ENCODE data around the gene MAP2.

Gene MAP2

DNA sequence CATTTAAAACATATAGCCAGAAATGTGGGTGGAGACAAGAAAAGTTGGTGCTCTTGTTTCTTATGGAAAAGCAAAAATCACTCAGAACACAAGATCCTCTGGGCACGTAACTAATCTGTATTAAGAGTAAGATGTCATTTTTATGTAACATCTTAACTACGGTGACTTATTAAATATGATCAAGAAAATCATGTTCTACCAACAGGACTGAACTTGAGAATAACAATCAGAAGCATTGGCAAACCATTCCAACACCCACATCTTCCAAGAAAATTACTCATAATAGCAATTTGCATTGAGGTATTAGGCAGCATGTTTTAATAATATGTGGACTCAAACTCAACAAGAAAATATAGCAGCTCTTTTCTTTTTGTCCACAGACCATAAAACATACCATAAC, 21.6 kb downstream of the MAP2 start:
- in situ Hi-C loops (cut with MboI; ENCODE audit: low sequenced_read_pairs), result no loop called here
- no peak for DNase-seq (ENCODE audit: low spot score in 2 of 2)

DNA sequence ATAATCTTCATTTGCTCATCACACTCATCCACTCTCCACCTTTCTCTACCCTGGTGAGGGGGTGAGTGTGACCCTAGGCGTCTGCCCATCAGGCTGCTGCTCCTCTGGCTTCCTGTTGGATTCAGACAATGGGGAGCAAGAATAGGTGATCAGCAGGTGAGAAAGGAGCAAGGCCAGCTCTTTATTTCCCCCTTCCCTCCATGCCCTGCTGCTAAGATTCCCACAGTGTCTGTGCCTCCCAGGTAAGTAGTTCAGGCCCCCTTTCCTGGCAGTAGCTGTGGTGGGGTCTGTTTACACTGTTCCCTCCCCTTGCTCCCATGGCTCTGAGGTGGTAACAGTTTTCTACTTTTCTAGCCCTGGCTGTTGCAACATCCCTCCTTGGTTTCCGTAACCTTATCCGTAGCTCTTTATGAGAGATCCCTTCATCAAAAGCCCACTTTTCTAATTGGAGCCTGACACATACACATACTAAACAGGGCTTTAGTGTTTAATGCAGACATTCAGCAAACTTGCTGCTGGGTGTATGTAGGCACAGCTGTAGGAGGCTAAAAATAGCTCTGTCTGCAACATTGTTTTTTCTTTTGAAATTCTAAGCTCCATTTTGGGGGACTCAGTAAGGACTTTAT, 27.5 kb downstream of the MAP2 start:
- Histone ChIP-seq H3K27me3 (ENCODE audit: low read depth) (no peaks in the 10 kb centered on the region), H3K4me1 (no peaks in the 10 kb centered on the region), H3K4me3 (no peak overlapping the region), H3K9me3 (no peaks in the 10 kb centered on the region), H3K36me3 (replicated peaks) (no peaks in the 10 kb centered on the region)
- in situ Hi-C loops (cut with MboI; ENCODE audit: low sequenced_read_pairs), result no loop called here
- no peak for DNase-seq (ENCODE audit: low spot score in 2 of 2)

More for the DNA sequence above, 21.6 kb downstream of the MAP2 start:
- Histone ChIP-seq H3K4me1 (peaks cover 9% of the 10 kb centered on the region; the same call in 1 of the 2 replicates), H3K9me3 (no peaks in the 10 kb centered on the region), H3K36me3 (replicated peaks) (no peaks in the 10 kb centered on the region), H3K27me3 (ENCODE audit: low read depth) (peaks cover 2% of the 10 kb centered on the region; the same call in 1 of the 2 replicates), H3K4me3 (no peak overlapping the region)

DNA sequence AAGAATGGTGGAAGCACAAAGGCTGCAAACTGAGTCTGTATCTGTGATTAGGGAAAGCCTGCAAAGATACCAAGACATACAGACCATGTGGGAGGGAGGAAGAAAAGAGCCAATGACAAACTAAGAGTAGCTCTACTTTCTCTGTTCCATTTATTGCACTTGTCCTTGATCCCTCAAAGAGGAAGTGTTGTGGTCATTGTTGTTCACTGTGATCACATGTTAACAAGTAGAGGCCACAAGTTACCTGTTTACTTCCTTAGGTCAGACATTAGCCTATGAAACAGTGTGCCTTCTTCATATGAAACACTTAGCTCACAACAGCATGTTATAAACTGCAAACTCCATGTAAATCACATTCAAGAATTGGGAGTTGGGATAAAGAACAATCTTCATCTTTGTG, 32.6 kb downstream of the MAP2 start:
- Histone ChIP-seq H3K27me3 (ENCODE audit: low read depth) (no peaks in the 10 kb centered on the region), H3K9me3 (no peaks in the 10 kb centered on the region), H3K36me3 (replicated peaks) (no peaks in the 10 kb centered on the region), H3K4me3 (no peak overlapping the region), H3K4me1 (no peaks in the 10 kb centered on the region)
- in situ Hi-C loops (cut with MboI; ENCODE audit: low sequenced_read_pairs), result no loop called here
- no peak for DNase-seq (ENCODE audit: low spot score in 2 of 2)

DNA sequence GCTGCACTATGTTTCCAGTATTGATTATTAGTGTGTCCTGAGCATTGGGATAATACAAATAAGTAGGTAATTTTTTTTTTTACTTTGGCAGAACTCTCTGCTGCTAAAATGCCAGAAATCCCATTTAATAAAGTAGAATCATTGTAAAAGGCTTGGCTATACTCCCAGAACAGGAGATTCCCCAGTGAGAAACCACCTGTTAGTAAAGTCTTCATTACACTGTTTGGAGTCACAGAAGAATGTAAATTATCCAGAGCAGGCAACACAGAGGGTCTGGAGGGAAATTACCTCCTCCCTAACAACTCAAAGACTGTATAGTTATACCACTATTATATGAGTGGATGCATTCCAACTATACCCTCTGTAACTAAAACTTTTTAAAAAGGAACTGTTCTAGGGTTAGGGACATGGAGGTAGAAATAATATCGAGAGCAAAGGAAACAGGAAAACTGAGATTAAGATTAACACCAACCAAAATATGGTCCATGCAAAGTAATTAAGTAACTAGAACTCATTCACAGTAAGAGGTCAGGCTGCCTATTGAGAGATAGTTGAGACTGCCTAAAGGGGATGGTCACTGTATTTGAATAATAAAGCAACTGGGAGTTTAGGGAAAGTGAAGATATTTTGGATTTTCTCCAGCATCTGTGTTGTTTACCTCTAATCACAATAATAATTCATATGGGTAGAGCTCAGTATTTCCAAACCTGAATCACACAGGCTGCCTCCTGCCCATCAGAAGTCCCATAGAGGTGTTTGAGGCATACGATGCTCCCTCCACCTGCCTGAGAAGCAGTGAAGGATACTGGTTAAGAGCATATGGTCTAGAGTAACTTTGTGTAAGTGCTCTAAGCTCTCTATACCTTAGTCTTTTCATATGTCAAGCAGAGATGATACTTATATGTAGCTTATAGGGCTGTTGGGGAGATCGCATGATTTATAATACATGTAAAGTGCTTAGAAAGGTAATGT, 34.4 kb downstream of the MAP2 start:
- in situ Hi-C loops (cut with MboI; ENCODE audit: low sequenced_read_pairs), result no loop called here
- H3K4me3 ChIP-seq, result no peak overlapping the region
- H3K4me1 ChIP-seq, result no peaks in the 10 kb centered on the region

DNA sequence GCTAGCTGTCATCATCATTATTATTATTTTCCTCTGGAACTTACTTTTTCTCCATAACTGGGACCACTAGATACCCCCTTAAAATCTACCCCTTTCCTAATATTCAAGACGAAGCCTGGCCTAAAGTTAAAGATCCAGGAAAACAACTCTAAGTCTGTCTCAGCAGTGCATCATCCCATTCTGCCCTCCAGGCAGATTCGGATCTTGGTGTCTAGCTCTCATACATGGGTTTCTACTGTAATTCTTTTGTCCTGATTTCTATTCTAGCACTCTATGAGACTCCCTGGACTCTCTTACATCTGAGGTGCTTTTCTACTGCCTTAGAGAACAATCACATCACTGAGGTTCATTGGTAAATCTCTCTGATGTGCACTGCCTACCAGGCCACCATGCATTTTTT, 35.5 kb downstream of the MAP2 start:
- DNase-seq (ENCODE audit: low spot score in 2 of 2), result no peak
- H3K36me3 ChIP-seq (replicated peaks), result no peaks in the 10 kb centered on the region
- no peaks in the 10 kb centered on the region for H3K9me3 ChIP-seq
- H3K4me3 ChIP-seq, result no peak overlapping the region
- H3K27me3 ChIP-seq (ENCODE audit: low read depth), result no peaks in the 10 kb centered on the region
- in situ Hi-C loops (cut with MboI; ENCODE audit: low sequenced_read_pairs), result no loop called here
- H3K4me1 ChIP-seq, result no peaks in the 10 kb centered on the region

More for the DNA sequence above, 34.4 kb downstream of the MAP2 start:
- Histone ChIP-seq H3K27me3 (ENCODE audit: low read depth) (no peaks in the 10 kb centered on the region), H3K36me3 (replicated peaks) (no peaks in the 10 kb centered on the region), H3K9me3 (no peaks in the 10 kb centered on the region)
- no peak for DNase-seq (ENCODE audit: low spot score in 2 of 2)

DNA sequence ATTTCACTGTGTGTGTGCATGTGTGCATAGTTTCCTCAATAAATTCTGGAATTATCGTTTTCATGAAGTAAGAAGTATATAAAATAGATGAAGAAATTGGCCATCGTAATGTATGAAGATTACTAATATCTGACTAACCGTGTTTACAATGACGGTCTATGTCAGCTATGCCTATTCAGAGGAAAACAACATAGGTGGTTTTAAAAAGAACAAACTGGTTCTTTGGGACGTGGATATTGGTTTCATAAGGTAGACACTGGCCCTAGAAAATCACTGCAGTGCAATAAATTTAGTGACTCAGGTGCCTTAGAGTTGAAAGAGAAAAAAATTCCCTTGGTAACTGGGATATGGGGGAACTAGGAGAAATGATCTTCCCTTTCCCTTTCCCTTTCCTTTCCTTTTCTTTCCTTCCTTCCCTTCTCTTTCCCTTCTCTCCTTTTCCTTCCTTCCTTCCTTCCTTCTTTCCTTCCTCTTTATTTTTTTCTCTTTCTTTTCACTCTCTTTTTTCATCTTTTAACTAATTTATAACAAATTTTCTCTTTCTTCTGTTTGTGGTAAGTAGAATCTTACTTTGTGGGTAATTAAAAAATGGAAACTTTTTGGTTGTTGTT, 36.4 kb downstream of the MAP2 start:
- no peaks in the 10 kb centered on the region for H3K36me3 ChIP-seq (replicated peaks)
- H3K4me3 ChIP-seq, result no peak overlapping the region
- no peaks in the 10 kb centered on the region for H3K27me3 ChIP-seq (ENCODE audit: low read depth)
- H3K9me3 ChIP-seq, result no peaks in the 10 kb centered on the region
- in situ Hi-C loops (cut with MboI; ENCODE audit: low sequenced_read_pairs), result no loop called here
- no peak for DNase-seq (ENCODE audit: low spot score in 2 of 2)
- no peaks in the 10 kb centered on the region for H3K4me1 ChIP-seq

DNA sequence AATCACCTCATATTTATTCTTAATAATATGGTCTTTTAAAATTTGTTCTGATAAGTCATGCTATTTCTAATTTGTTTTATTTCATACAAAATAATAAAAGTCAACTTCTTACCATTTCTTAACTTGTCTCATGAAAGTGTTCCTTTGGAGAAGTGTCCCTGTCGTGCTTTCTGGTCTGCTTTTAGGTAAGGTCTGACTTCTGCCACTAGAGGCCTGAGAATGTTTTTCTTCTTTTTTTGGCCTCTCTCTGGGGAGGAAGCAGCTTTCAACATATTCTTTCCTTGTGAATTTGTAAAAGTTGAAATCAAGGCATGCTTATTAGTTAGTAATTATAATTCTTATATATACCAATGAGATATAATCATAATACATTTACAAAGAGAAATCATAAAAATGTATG, 39.4 kb downstream of the MAP2 start:
- no peak for DNase-seq (ENCODE audit: low spot score in 2 of 2)
- no peaks in the 10 kb centered on the region for H3K27me3 ChIP-seq (ENCODE audit: low read depth)
- no peaks in the 10 kb centered on the region for H3K36me3 ChIP-seq (replicated peaks)
- no peaks in the 10 kb centered on the region for H3K4me1 ChIP-seq
- no peaks in the 10 kb centered on the region for H3K9me3 ChIP-seq
- H3K4me3 ChIP-seq, result no peak overlapping the region
- in situ Hi-C loops (cut with MboI; ENCODE audit: low sequenced_read_pairs), result no loop called here

DNA sequence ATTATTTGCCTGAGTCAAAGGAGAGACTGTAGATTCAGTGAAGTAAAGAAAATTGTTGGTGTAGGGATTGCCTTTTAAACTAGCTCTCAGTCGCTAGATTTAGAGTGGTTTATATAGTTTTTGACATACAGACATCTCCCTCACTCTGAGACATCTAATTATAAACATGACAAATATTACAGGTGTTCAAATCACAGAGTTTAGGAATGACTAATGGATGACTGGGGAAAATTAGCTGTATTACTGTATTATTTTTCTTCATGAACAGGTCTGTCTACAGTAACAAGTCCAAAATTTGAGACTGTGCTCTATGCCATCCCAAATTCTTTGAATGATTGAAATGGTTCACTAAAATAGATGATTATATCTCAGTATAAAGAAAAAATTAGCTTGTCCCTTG, 40.0 kb downstream of the MAP2 start:
- no peaks in the 10 kb centered on the region for H3K4me1 ChIP-seq

DNA sequence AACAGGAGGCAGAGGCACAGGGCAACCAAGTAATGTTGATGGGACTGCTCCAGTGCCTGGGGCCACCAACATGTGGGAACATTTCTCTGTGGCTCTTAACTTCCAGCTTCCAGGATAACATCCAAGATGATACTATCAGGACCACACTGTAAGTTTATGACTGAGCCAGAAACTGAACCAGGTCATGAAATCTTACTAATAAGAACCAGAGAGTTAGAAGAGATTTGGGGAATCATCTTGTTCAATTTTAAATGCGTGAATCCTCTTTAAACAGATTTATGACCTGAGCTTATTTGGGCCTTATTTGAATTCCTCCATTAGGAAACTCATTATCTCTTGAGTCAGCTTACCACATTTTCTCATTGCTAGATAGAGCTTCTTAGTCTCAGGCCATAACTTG, 45.0 kb downstream of the MAP2 start:
- peaks cover 11% of the 10 kb centered on the region for H3K4me1 ChIP-seq
- no peak for DNase-seq (ENCODE audit: low spot score in 2 of 2)
- no peaks in the 10 kb centered on the region for H3K27me3 ChIP-seq (ENCODE audit: low read depth)
- no peak overlapping the region for H3K4me3 ChIP-seq
- no peaks in the 10 kb centered on the region for H3K9me3 ChIP-seq
- H3K36me3 ChIP-seq (replicated peaks), result no peaks in the 10 kb centered on the region
- in situ Hi-C loops (cut with MboI; ENCODE audit: low sequenced_read_pairs), result no loop called here

More for the DNA sequence above, 40.0 kb downstream of the MAP2 start:
- DNase-seq (ENCODE audit: low spot score in 2 of 2), result no peak
- Histone ChIP-seq H3K27me3 (ENCODE audit: low read depth) (no peaks in the 10 kb centered on the region), H3K4me3 (no peak overlapping the region), H3K9me3 (no peaks in the 10 kb centered on the region), H3K36me3 (replicated peaks) (no peaks in the 10 kb centered on the region)
- in situ Hi-C loops (cut with MboI; ENCODE audit: low sequenced_read_pairs), result no loop called here

DNA sequence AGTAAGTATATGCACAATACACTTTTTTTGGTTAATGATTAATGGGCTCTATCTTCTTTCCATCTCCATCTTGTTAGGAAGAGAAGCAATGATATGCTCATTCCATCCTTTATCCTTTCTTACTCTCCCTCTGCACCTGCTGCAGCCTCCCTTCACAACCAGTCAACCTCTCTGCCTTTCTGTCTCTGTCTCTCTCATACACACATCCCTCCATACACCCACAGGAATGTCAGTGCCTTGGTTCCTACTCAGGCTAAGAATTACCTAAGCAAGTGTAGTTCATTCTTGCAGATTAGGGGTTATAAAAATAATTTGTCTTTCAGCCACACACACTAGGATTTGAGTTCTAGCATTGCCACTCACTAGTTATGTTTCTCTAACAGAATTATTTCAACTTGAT, 45.6 kb downstream of the MAP2 start:
- H3K4me3 ChIP-seq, result no peak overlapping the region
- in situ Hi-C loops (cut with MboI; ENCODE audit: low sequenced_read_pairs), result no loop called here
- H3K27me3 ChIP-seq (ENCODE audit: low read depth), result no peaks in the 10 kb centered on the region
- no peak for DNase-seq (ENCODE audit: low spot score in 2 of 2)
- H3K4me1 ChIP-seq, result peaks cover 11% of the 10 kb centered on the region
- H3K36me3 ChIP-seq (replicated peaks), result no peaks in the 10 kb centered on the region
- no peaks in the 10 kb centered on the region for H3K9me3 ChIP-seq

DNA sequence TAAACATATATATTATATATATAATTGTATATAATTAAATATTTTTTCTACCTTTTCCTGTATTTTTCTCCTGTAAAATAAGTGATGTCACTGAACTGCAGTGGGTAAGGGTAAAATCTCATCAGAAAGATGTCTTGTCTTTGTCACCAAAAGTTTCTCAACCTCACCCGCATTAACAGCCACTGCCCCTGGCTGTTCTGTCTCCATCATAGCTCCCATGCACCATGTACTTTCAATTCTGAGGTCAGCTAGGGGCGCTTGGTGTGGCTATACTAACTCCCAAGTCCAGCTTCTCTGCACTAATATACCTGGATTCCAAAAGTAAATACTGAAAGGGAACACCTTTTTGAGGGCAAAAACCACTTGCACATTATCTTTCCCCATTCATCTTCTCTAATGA, 46.6 kb downstream of the MAP2 start:
- Histone ChIP-seq H3K4me1 (peaks cover 11% of the 10 kb centered on the region), H3K4me3 (no peak overlapping the region), H3K36me3 (replicated peaks) (no peaks in the 10 kb centered on the region), H3K9me3 (no peaks in the 10 kb centered on the region), H3K27me3 (ENCODE audit: low read depth) (no peaks in the 10 kb centered on the region)
- in situ Hi-C loops (cut with MboI; ENCODE audit: low sequenced_read_pairs), result no loop called here
- DNase-seq (ENCODE audit: low spot score in 2 of 2), result no peak

DNA sequence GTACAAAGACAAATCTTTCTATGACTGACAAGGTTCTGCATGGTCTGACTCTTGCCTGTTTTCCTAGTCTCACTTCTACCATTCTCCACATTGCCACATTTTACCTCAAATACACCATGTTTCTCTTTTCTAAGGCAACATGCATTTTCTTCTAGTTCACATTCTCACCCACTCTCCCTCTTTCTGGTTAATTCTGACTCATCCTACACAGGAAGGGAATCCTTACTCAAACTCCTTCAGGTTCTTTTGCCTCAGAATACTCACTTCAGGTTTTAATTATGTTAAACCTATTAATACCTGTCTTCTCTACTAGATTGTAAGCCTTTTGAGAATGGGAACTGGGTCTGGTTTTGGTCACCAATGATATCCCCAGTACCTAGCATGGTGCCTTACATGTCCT, 47.2 kb downstream of the MAP2 start:
- Histone ChIP-seq H3K27me3 (ENCODE audit: low read depth) (no peaks in the 10 kb centered on the region), H3K4me3 (no peak overlapping the region), H3K36me3 (replicated peaks) (no peaks in the 10 kb centered on the region), H3K4me1 (peaks cover 11% of the 10 kb centered on the region), H3K9me3 (no peaks in the 10 kb centered on the region)
- in situ Hi-C loops (cut with MboI; ENCODE audit: low sequenced_read_pairs), result no loop called here
- no peak for DNase-seq (ENCODE audit: low spot score in 2 of 2)

DNA sequence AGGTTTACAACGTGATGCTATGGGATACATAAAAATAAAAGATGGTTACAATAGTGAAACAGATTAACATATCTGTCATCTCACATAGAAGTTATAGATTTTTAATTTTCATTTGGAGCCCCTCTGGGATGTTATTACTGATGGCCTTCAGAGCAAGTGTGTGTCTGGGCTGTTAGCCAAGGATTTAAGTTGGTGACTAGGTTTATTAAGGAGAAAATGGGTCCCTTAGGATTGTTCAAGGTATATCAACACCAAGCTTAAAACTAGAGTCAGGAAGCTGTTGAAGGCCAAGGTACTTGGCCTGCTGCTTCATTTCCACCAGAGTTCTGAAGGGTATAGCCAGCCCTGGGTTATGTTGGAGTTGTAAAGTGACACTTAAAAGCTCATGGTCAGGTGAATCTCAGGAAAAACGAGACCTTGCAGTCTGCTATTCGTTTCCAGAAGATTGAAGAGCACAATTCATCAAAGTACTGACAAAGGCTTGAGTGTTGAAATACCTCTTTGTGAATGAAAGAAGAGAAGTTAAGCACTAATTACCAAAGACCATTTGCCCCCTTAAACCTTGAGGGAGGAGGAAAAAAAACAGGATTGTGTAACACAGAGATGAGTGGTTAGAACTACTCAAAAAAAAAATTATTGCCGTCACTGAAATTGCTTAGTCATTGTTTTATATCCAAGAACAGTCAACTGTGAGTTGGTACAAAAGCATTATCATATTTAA, 48.4 kb downstream of the MAP2 start:
- peak in 1 of 2 experiments; percentile 28 for DNase-seq (ENCODE audit: low spot score in 2 of 2)
- H3K9me3 ChIP-seq, result no peaks in the 10 kb centered on the region
- H3K27me3 ChIP-seq (ENCODE audit: low read depth), result no peaks in the 10 kb centered on the region
- no peak overlapping the region for H3K4me3 ChIP-seq
- in situ Hi-C loops (cut with MboI; ENCODE audit: low sequenced_read_pairs), result no loop called here
- peaks cover 11% of the 10 kb centered on the region for H3K4me1 ChIP-seq
- no peaks in the 10 kb centered on the region for H3K36me3 ChIP-seq (replicated peaks)

Data from HAP-1 (cell line).